Measurements from ENCODE around the gene CACHD1. TPM values are rescaled to one million over a fixed set of nuclear protein-coding genes. Genes with fewer than 3 reads are reported as not detected.

CACHD1 gene
- polyA plus RNA-seq, 2 donors: 1.6 to 2.9 TPM

- WGBS, 2 donors: 49 to 55% methylated on average over 3 of the region's 3 CpGs
- no peaks in the 10 kb centered on the region for H3K4me1 ChIP-seq (ENCODE audit: control insufficient read depth in 2 of 2, insufficient read depth in 2 of 2, low read length in 1 of 2)
- H3K27me3 ChIP-seq (ENCODE audit: control insufficient read depth in 1 of 2, insufficient read depth in 2 of 2, low read length in 2 of 2): no peaks in the 10 kb centered on the region
- H3K4me3 ChIP-seq (ENCODE audit: low read depth in 1 of 2, low read length in 2 of 2): no peak overlapping the region
- no peaks in the 10 kb centered on the region for H3K9me3 ChIP-seq (ENCODE audit: control insufficient read depth in 2 of 2, insufficient read depth in 1 of 2, low read depth in 1 of 2, low read length in 1 of 2)
- H3K36me3 ChIP-seq (ENCODE audit: control insufficient read depth in 2 of 2, insufficient read depth in 2 of 2, low read length in 1 of 2): no peaks in the 10 kb centered on the region
- no peak overlapping the region for H3K27ac ChIP-seq (ENCODE audit: low read depth in 2 of 2, low read length in 1 of 2)
Measured at GRCh38 chr1:64490213-64490818, 20.4 kb downstream of the CACHD1 start.

- Histone ChIP-seq H3K4me1 (ENCODE audit: control insufficient read depth in 2 of 2, insufficient read depth in 2 of 2, low read length in 1 of 2) (no peaks in the 10 kb centered on the region), H3K9me3 (ENCODE audit: control insufficient read depth in 2 of 2, insufficient read depth in 1 of 2, low read depth in 1 of 2, low read length in 1 of 2) (no peaks in the 10 kb centered on the region)
Measured at GRCh38 chr1:64492424-64492823, 22.5 kb downstream of the CACHD1 start.

GRCh38 chr1:64493831-64494230 is 23.9 kb downstream of the CACHD1 start:
- Histone ChIP-seq H3K4me1 (ENCODE audit: control insufficient read depth in 2 of 2, insufficient read depth in 2 of 2, low read length in 1 of 2) (no peaks in the 10 kb centered on the region), H3K27ac (ENCODE audit: low read depth in 2 of 2, low read length in 1 of 2) (no peak overlapping the region), H3K36me3 (ENCODE audit: control insufficient read depth in 2 of 2, insufficient read depth in 2 of 2, low read length in 1 of 2) (no peaks in the 10 kb centered on the region), H3K9me3 (ENCODE audit: control insufficient read depth in 2 of 2, insufficient read depth in 1 of 2, low read depth in 1 of 2, low read length in 1 of 2) (no peaks in the 10 kb centered on the region), H3K27me3 (ENCODE audit: control insufficient read depth in 1 of 2, insufficient read depth in 2 of 2, low read length in 2 of 2) (no peaks in the 10 kb centered on the region), H3K4me3 (ENCODE audit: low read depth in 1 of 2, low read length in 2 of 2) (no peak overlapping the region)
- 86% methylated on average over 6 of the region's 6 CpGs for WGBS, 2 donors

More at GRCh38 chr1:64492424-64492823, 22.5 kb downstream of the CACHD1 start:
- Histone ChIP-seq H3K36me3 (ENCODE audit: control insufficient read depth in 2 of 2, insufficient read depth in 2 of 2, low read length in 1 of 2) (no peaks in the 10 kb centered on the region), H3K4me3 (ENCODE audit: low read depth in 1 of 2, low read length in 2 of 2) (no peak overlapping the region), H3K27me3 (ENCODE audit: control insufficient read depth in 1 of 2, insufficient read depth in 2 of 2, low read length in 2 of 2) (no peaks in the 10 kb centered on the region), H3K27ac (ENCODE audit: low read depth in 2 of 2, low read length in 1 of 2) (no peak overlapping the region)
- WGBS, 2 donors: 90 to 93% methylated on average over 8 of the region's 8 CpGs

DNA sequence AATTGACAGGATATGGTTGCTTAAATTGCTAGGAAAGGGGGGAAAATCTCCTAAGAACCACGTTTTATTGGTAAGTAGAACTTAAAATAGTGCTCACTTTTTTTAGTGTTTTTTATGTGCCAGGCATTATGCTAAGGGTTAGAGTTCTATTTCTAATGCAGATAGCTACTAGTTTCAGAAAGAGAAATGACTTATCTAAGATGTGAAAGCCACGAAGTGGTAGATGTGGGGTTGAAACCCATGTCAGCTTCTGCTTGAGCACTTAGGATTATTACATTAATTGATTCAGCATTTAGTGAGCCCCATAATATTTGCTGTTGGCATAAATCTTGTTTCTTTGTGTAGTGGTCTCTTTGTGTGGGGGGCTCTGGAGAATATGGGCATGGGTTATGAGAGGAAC is 24.7 kb downstream of the CACHD1 start:
- no peaks in the 10 kb centered on the region for H3K27me3 ChIP-seq (ENCODE audit: control insufficient read depth in 1 of 2, insufficient read depth in 2 of 2, low read length in 2 of 2)
- no peak overlapping the region for H3K27ac ChIP-seq (ENCODE audit: low read depth in 2 of 2, low read length in 1 of 2)
- H3K9me3 ChIP-seq (ENCODE audit: control insufficient read depth in 2 of 2, insufficient read depth in 1 of 2, low read depth in 1 of 2, low read length in 1 of 2): no peaks in the 10 kb centered on the region
- WGBS, 2 donors: 39 to 44% methylated on average over 2 of the region's 2 CpGs
- H3K4me3 ChIP-seq (ENCODE audit: low read depth in 1 of 2, low read length in 2 of 2): no peak overlapping the region
- no peaks in the 10 kb centered on the region for H3K36me3 ChIP-seq (ENCODE audit: control insufficient read depth in 2 of 2, insufficient read depth in 2 of 2, low read length in 1 of 2)
- no peaks in the 10 kb centered on the region for H3K4me1 ChIP-seq (ENCODE audit: control insufficient read depth in 2 of 2, insufficient read depth in 2 of 2, low read length in 1 of 2)

DNA sequence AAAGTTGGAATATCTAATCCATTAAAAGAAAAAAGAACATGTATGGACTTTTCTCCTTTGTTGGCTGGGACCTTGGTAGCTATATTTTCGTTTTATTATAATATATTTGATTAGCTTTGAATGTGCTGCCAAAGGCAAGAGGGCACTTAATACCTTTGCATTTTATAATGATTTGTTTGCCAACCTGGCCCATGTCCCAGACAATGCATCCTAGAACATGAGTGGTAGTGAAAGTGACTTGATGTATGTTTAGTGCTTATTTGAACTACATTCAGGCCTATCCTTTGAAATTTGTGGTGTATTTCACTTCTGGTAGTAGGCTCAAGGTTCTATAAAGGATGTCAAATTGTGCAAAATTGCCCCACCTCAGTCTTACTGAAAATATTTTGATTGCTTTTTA is 25.9 kb downstream of the CACHD1 start:
- Histone ChIP-seq H3K27ac (ENCODE audit: low read depth in 2 of 2, low read length in 1 of 2) (no peak overlapping the region), H3K27me3 (ENCODE audit: control insufficient read depth in 1 of 2, insufficient read depth in 2 of 2, low read length in 2 of 2) (no peaks in the 10 kb centered on the region), H3K9me3 (ENCODE audit: control insufficient read depth in 2 of 2, insufficient read depth in 1 of 2, low read depth in 1 of 2, low read length in 1 of 2) (no peaks in the 10 kb centered on the region), H3K4me3 (ENCODE audit: low read depth in 1 of 2, low read length in 2 of 2) (no peak overlapping the region), H3K36me3 (ENCODE audit: control insufficient read depth in 2 of 2, insufficient read depth in 2 of 2, low read length in 1 of 2) (no peaks in the 10 kb centered on the region), H3K4me1 (ENCODE audit: control insufficient read depth in 2 of 2, insufficient read depth in 2 of 2, low read length in 1 of 2) (no peaks in the 10 kb centered on the region)
- WGBS, 2 donors: 16 to 29% methylated on average over 1 of the region's 1 CpG

- no peaks in the 10 kb centered on the region for H3K27me3 ChIP-seq (ENCODE audit: control insufficient read depth in 1 of 2, insufficient read depth in 2 of 2, low read length in 2 of 2)
- no peaks in the 10 kb centered on the region for H3K4me1 ChIP-seq (ENCODE audit: control insufficient read depth in 2 of 2, insufficient read depth in 2 of 2, low read length in 1 of 2)
- no peaks in the 10 kb centered on the region for H3K36me3 ChIP-seq (ENCODE audit: control insufficient read depth in 2 of 2, insufficient read depth in 2 of 2, low read length in 1 of 2)
- no peaks in the 10 kb centered on the region for H3K9me3 ChIP-seq (ENCODE audit: control insufficient read depth in 2 of 2, insufficient read depth in 1 of 2, low read depth in 1 of 2, low read length in 1 of 2)
- no peak overlapping the region for H3K4me3 ChIP-seq (ENCODE audit: low read depth in 1 of 2, low read length in 2 of 2)
- no peak overlapping the region for H3K27ac ChIP-seq (ENCODE audit: low read depth in 2 of 2, low read length in 1 of 2)
- WGBS, 2 donors: 53 to 59% methylated on average over 4 of the region's 4 CpGs
Measured at GRCh38 chr1:64496606-64497005, 26.7 kb downstream of the CACHD1 start.

GRCh38 chr1:64497088-64497883 is 27.4 kb downstream of the CACHD1 start:
- H3K9me3 ChIP-seq (ENCODE audit: control insufficient read depth in 2 of 2, insufficient read depth in 1 of 2, low read depth in 1 of 2, low read length in 1 of 2): no peaks in the 10 kb centered on the region
- H3K36me3 ChIP-seq (ENCODE audit: control insufficient read depth in 2 of 2, insufficient read depth in 2 of 2, low read length in 1 of 2): no peaks in the 10 kb centered on the region
- no peaks in the 10 kb centered on the region for H3K4me1 ChIP-seq (ENCODE audit: control insufficient read depth in 2 of 2, insufficient read depth in 2 of 2, low read length in 1 of 2)
- H3K4me3 ChIP-seq (ENCODE audit: low read depth in 1 of 2, low read length in 2 of 2): no peak overlapping the region
- 51 to 60% methylated on average over 4 of the region's 4 CpGs for WGBS, 2 donors
- peak overlapping the region; percentile 3 to 18 for H3K27ac ChIP-seq (ENCODE audit: low read depth in 2 of 2, low read length in 1 of 2)
- no peaks in the 10 kb centered on the region for H3K27me3 ChIP-seq (ENCODE audit: control insufficient read depth in 1 of 2, insufficient read depth in 2 of 2, low read length in 2 of 2)

DNA sequence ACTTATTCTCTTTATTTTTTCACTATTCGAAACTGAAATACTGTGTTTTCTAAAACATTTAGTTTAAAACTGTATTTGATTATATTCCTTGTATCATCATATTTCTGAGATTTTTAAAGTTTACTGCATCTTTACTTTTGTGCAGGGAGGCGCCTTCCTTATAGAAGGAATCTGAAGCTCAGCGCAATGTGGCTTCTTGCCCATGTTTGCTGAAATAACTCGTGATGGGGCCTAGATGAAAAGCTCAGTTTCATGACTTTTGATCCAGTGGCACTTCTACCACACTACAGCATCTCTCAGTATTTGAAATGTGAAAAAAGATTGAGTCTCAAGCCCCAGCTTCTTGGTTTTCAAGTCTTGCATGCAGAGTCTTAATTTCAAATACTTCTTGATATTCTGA is 28.4 kb downstream of the CACHD1 start:
- 78 to 82% methylated on average over 4 of the region's 4 CpGs for WGBS, 2 donors
- Histone ChIP-seq H3K36me3 (ENCODE audit: control insufficient read depth in 2 of 2, insufficient read depth in 2 of 2, low read length in 1 of 2) (no peaks in the 10 kb centered on the region), H3K27me3 (ENCODE audit: control insufficient read depth in 1 of 2, insufficient read depth in 2 of 2, low read length in 2 of 2) (no peaks in the 10 kb centered on the region), H3K4me1 (ENCODE audit: control insufficient read depth in 2 of 2, insufficient read depth in 2 of 2, low read length in 1 of 2) (no peaks in the 10 kb centered on the region), H3K4me3 (ENCODE audit: low read depth in 1 of 2, low read length in 2 of 2) (no peak overlapping the region), H3K9me3 (ENCODE audit: control insufficient read depth in 2 of 2, insufficient read depth in 1 of 2, low read depth in 1 of 2, low read length in 1 of 2) (no peaks in the 10 kb centered on the region), H3K27ac (ENCODE audit: low read depth in 2 of 2, low read length in 1 of 2) (no peak overlapping the region)

- no peaks in the 10 kb centered on the region for H3K27me3 ChIP-seq (ENCODE audit: control insufficient read depth in 1 of 2, insufficient read depth in 2 of 2, low read length in 2 of 2)
- H3K9me3 ChIP-seq (ENCODE audit: control insufficient read depth in 2 of 2, insufficient read depth in 1 of 2, low read depth in 1 of 2, low read length in 1 of 2): no peaks in the 10 kb centered on the region
- H3K27ac ChIP-seq (ENCODE audit: low read depth in 2 of 2, low read length in 1 of 2): no peak overlapping the region
- H3K4me1 ChIP-seq (ENCODE audit: control insufficient read depth in 2 of 2, insufficient read depth in 2 of 2, low read length in 1 of 2): no peaks in the 10 kb centered on the region
- H3K36me3 ChIP-seq (ENCODE audit: control insufficient read depth in 2 of 2, insufficient read depth in 2 of 2, low read length in 1 of 2): no peaks in the 10 kb centered on the region
- H3K4me3 ChIP-seq (ENCODE audit: low read depth in 1 of 2, low read length in 2 of 2): no peak overlapping the region
- WGBS, 2 donors: 94 to 96% methylated on average over 6 of the region's 6 CpGs
Measured at GRCh38 chr1:64499011-64499410, 29.1 kb downstream of the CACHD1 start.

DNA sequence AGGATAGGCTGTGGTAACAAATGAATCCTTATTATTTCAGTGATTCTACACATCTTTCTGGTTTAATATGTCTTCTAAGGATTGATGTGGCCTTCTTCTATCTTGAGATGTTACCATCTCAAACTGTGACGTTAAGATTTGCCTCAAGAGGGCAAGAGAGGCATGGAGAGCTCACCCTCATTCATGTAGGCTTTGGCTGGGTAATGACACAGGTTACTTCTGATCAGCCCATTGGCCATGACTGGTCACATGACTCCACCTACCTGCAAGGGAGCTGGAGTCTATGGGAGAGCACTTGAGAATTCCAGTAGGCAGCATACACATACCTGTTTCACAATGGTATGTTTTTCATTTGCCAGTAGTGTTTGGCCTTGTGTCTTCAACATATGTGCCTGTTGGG is 30.0 kb downstream of the CACHD1 start:
- Histone ChIP-seq H3K27me3 (ENCODE audit: control insufficient read depth in 1 of 2, insufficient read depth in 2 of 2, low read length in 2 of 2) (no peaks in the 10 kb centered on the region), H3K4me3 (ENCODE audit: low read depth in 1 of 2, low read length in 2 of 2) (no peak overlapping the region), H3K9me3 (ENCODE audit: control insufficient read depth in 2 of 2, insufficient read depth in 1 of 2, low read depth in 1 of 2, low read length in 1 of 2) (no peaks in the 10 kb centered on the region), H3K27ac (ENCODE audit: low read depth in 2 of 2, low read length in 1 of 2) (no peak overlapping the region), H3K36me3 (ENCODE audit: control insufficient read depth in 2 of 2, insufficient read depth in 2 of 2, low read length in 1 of 2) (no peaks in the 10 kb centered on the region), H3K4me1 (ENCODE audit: control insufficient read depth in 2 of 2, insufficient read depth in 2 of 2, low read length in 1 of 2) (no peaks in the 10 kb centered on the region)
- 79 to 83% methylated on average over 1 of the region's 1 CpG for WGBS, 2 donors
